DND-41 (cell line): ENCODE measurements around the gene PNMA8A.

Experiments
- ATAC-seq: fragments of 200-7000 bp; cut with Tn5 transposase; 3 replicates; pipeline ENCODE4 v1.9.1; 2021; ENCODE audit warnings: low read depth; ENCODE audit not compliant: insufficient read depth
- DNase-seq: peaks from one replicate; pipeline ENCODE4 v3.0.0-alpha.2; 2020
- H2AFZ ChIP-seq: 2 replicates; pipeline ENCODE4 v1.6.0; 2012; ENCODE audit warnings: low read depth, low read length
- H3K27ac ChIP-seq: 2 replicates; pipeline ENCODE4 v1.5.1; 2012; ENCODE audit warnings: low read length, inconsistent platforms
- H3K27me3 ChIP-seq: fragments of 200-600 bp; sonication (generic); 2 replicates; pipeline ENCODE4 v1.6.0; 2012; ENCODE audit warnings: low read length, mild to moderate bottlenecking, inconsistent platforms; ENCODE audit not compliant: insufficient read depth, poor library complexity
- H3K36me3 ChIP-seq: 2 replicates; pipeline ENCODE4 v1.5.1; 2012; ENCODE audit warnings: low read length, inconsistent platforms; ENCODE audit not compliant: insufficient read depth
- H3K4me1 ChIP-seq: 2 replicates; pipeline ENCODE4 v1.5.1; 2012; ENCODE audit warnings: mild to moderate bottlenecking, low read length; ENCODE audit not compliant: insufficient read depth
- H3K4me2 ChIP-seq: 2 replicates; pipeline ENCODE4 v1.6.0; 2012; ENCODE audit warnings: mild to moderate bottlenecking, moderate library complexity, low read length, inconsistent platforms; ENCODE audit not compliant: insufficient read depth
- H3K4me3 ChIP-seq, 2 experiments: fragments of 200-600 bp in 1 of 2; shearing (Covaris generic) in 1 of 2; 2 replicates each; pipeline ENCODE4 v1.5.1; 2012 to 2016; ENCODE audit warnings: inconsistent platforms in 2 of 2, low read length in 2 of 2, mild to moderate bottlenecking in 2 of 2, low read depth in 1 of 2, moderate library complexity in 1 of 2
- H3K79me2 ChIP-seq: 2 replicates; pipeline ENCODE4 v1.6.0; 2012; ENCODE audit warnings: low read length, inconsistent platforms; ENCODE audit not compliant: insufficient read depth
- H3K9ac ChIP-seq: 2 replicates; pipeline ENCODE4 v1.6.0; 2012; ENCODE audit warnings: low read depth, mild to moderate bottlenecking, inconsistent platforms, low read length, moderate library complexity
- H3K9me3 ChIP-seq: 2 replicates; pipeline ENCODE4 v1.5.1; 2012; ENCODE audit warnings: low read length, moderate library complexity, mild to moderate bottlenecking, inconsistent platforms; ENCODE audit not compliant: insufficient read depth, severe bottlenecking
- H4K20me1 ChIP-seq: 2 replicates; pipeline ENCODE4 v1.6.0; 2012; ENCODE audit warnings: low read length; ENCODE audit not compliant: insufficient read depth
- CTCF ChIP-seq: IDR thresholded peaks from 2 replicates; pipeline ENCODE4 v1.5.1; 2012; ENCODE audit warnings: borderline replicate concordance, low read length, moderate library complexity, mild to moderate bottlenecking; ENCODE audit not compliant: poor library complexity, severe bottlenecking; ENCODE audit errors: extremely low read depth
- EZH2 ChIP-seq: IDR thresholded peaks from 3 replicates; pipeline ENCODE4 v1.6.1; 2012; ENCODE audit warnings: borderline replicate concordance, low read depth, mild to moderate bottlenecking, moderate library complexity, low read length, inconsistent platforms; ENCODE audit not compliant: severe bottlenecking

The PNMA8A gene

GRCh38 chr19:46463516-46463915, 7.8 kb downstream of the PNMA8A start:
- H3K4me3 ChIP-seq, result no peak overlapping the region
- no peak overlapping the region for H3K27ac ChIP-seq
- DNase-seq, result no peak
- H4K20me1 ChIP-seq, result no peaks in the 10 kb centered on the region
- no peak for TF ChIP-seq CTCF
- no peak for TF ChIP-seq EZH2
- no peaks in the 10 kb centered on the region for H3K9me3 ChIP-seq
- no peak for ATAC-seq
- H3K36me3 ChIP-seq, result no peaks in the 10 kb centered on the region
- H2AFZ ChIP-seq, result no peak overlapping the region
- no peaks in the 10 kb centered on the region for H3K27me3 ChIP-seq
- H3K9ac ChIP-seq, result no peak overlapping the region
- H3K79me2 ChIP-seq, result no peaks in the 10 kb centered on the region
- no peaks in the 10 kb centered on the region for H3K4me1 ChIP-seq
- no peak overlapping the region for H3K4me2 ChIP-seq

GRCh38 chr19:46461537-46461936, 9.8 kb downstream of the PNMA8A start:
- H2AFZ ChIP-seq, result no peak overlapping the region
- H3K4me2 ChIP-seq, result no peak overlapping the region
- no peaks in the 10 kb centered on the region for H3K36me3 ChIP-seq
- DNase-seq (no peak), ATAC-seq (no peak)
- no peak overlapping the region for H3K27ac ChIP-seq
- no peaks in the 10 kb centered on the region for H3K79me2 ChIP-seq
- no peak overlapping the region for H3K4me3 ChIP-seq
- no peaks in the 10 kb centered on the region for H3K9me3 ChIP-seq
- H4K20me1 ChIP-seq, result no peaks in the 10 kb centered on the region
- H3K27me3 ChIP-seq, result peaks cover 7% of the 10 kb centered on the region
- no peak overlapping the region for H3K9ac ChIP-seq
- no peaks in the 10 kb centered on the region for H3K4me1 ChIP-seq
- no peak for TF ChIP-seq EZH2
- no peak for TF ChIP-seq CTCF

GRCh38 chr19:46460981-46461380, 10.4 kb downstream of the PNMA8A start:
- Histone ChIP-seq H3K4me2 (no peak overlapping the region), H3K79me2 (no peaks in the 10 kb centered on the region), H2AFZ (no peak overlapping the region), H3K36me3 (no peaks in the 10 kb centered on the region), H3K4me1 (no peaks in the 10 kb centered on the region), H3K9ac (no peak overlapping the region), H4K20me1 (no peaks in the 10 kb centered on the region), H3K27ac (no peak overlapping the region), H3K4me3 (no peak overlapping the region), H3K27me3 (peaks cover 7% of the 10 kb centered on the region), H3K9me3 (no peaks in the 10 kb centered on the region)
- DNase-seq (no peak), ATAC-seq (no peak)
- TF ChIP-seq CTCF, result no peak
- no peak for TF ChIP-seq EZH2

- Histone ChIP-seq H3K9ac (no peak overlapping the region), H2AFZ (no peak overlapping the region), H3K4me1 (no peaks in the 10 kb centered on the region), H3K36me3 (no peaks in the 10 kb centered on the region), H3K27me3 (peaks cover 7% of the 10 kb centered on the region), H4K20me1 (no peaks in the 10 kb centered on the region), H3K79me2 (no peaks in the 10 kb centered on the region), H3K9me3 (no peaks in the 10 kb centered on the region), H3K4me2 (no peak overlapping the region), H3K27ac (no peak overlapping the region), H3K4me3 (no peak overlapping the region)
- ATAC-seq (no peak), DNase-seq (no peak)
- TF ChIP-seq CTCF (no peak), EZH2 (no peak)
Observed at GRCh38 chr19:46460055-46460454, 11.3 kb downstream of the PNMA8A start.
